ENCODE data around the gene DICER1.

Gene DICER1

GRCh38 chr14:95066427-95066986, 90.8 kb downstream of the DICER1 start:
- no peak for TF ChIP-seq CTCF (conservative IDR thresholded peaks at IDR 0.05; ENCODE audit: low read depth, low read length)
- Histone ChIP-seq H3K9ac (no peak overlapping the region), H3K27me3 (ENCODE audit: insufficient read depth, low read depth) (no peaks in the 10 kb centered on the region), H4K20me1 (ENCODE audit: insufficient read depth) (no peaks in the 10 kb centered on the region), H3K79me2 (ENCODE audit: insufficient read depth, low read depth) (no peaks in the 10 kb centered on the region), H3K27ac (no peak overlapping the region), H3K4me2 (no peak overlapping the region), H3K4me3 (IDR thresholded peaks at IDR 0.05; ENCODE audit: insufficient read depth, low read depth, low read length) (no peak overlapping the region), H3K36me3 (ENCODE audit: insufficient read depth) (no peaks in the 10 kb centered on the region), H2AFZ (ENCODE audit: low read depth) (no peak overlapping the region), H3K4me1 (ENCODE audit: low read depth, poor library complexity, severe bottlenecking) (no peaks in the 10 kb centered on the region)

- no peaks in the 10 kb centered on the region for H3K79me2 ChIP-seq (ENCODE audit: insufficient read depth, low read depth)
- H3K4me3 ChIP-seq (IDR thresholded peaks at IDR 0.05; ENCODE audit: insufficient read depth, low read depth, low read length): no peak overlapping the region
- no peak for TF ChIP-seq CTCF (conservative IDR thresholded peaks at IDR 0.05; ENCODE audit: low read depth, low read length)
- H3K9ac ChIP-seq: no peak overlapping the region
- H3K27me3 ChIP-seq (ENCODE audit: insufficient read depth, low read depth): no peaks in the 10 kb centered on the region
- no peak overlapping the region for H3K4me2 ChIP-seq
- H3K36me3 ChIP-seq (ENCODE audit: insufficient read depth): no peaks in the 10 kb centered on the region
- no peaks in the 10 kb centered on the region for H3K4me1 ChIP-seq (ENCODE audit: low read depth, poor library complexity, severe bottlenecking)
- no peak overlapping the region for H3K27ac ChIP-seq
- no peaks in the 10 kb centered on the region for H4K20me1 ChIP-seq (ENCODE audit: insufficient read depth)
- H2AFZ ChIP-seq (ENCODE audit: low read depth): no peak overlapping the region
Measured at GRCh38 chr14:95065411-95065810, 91.9 kb downstream of the DICER1 start.

- no peak overlapping the region for H3K9ac ChIP-seq
- no peak for TF ChIP-seq CTCF (conservative IDR thresholded peaks at IDR 0.05; ENCODE audit: low read depth, low read length)
- H2AFZ ChIP-seq (ENCODE audit: low read depth): no peak overlapping the region
- no peaks in the 10 kb centered on the region for H3K79me2 ChIP-seq (ENCODE audit: insufficient read depth, low read depth)
- H4K20me1 ChIP-seq (ENCODE audit: insufficient read depth): no peaks in the 10 kb centered on the region
- no peaks in the 10 kb centered on the region for H3K4me1 ChIP-seq (ENCODE audit: low read depth, poor library complexity, severe bottlenecking)
- H3K27ac ChIP-seq: no peak overlapping the region
- H3K4me3 ChIP-seq (IDR thresholded peaks at IDR 0.05; ENCODE audit: insufficient read depth, low read depth, low read length): no peak overlapping the region
- H3K36me3 ChIP-seq (ENCODE audit: insufficient read depth): no peaks in the 10 kb centered on the region
- no peak overlapping the region for H3K4me2 ChIP-seq
- no peaks in the 10 kb centered on the region for H3K27me3 ChIP-seq (ENCODE audit: insufficient read depth, low read depth)
Measured at GRCh38 chr14:95064734-95065133, 92.6 kb downstream of the DICER1 start.

GRCh38 chr14:95064256-95064655, 93.1 kb downstream of the DICER1 start:
- Histone ChIP-seq H3K9ac (no peak overlapping the region), H3K4me1 (ENCODE audit: low read depth, poor library complexity, severe bottlenecking) (no peaks in the 10 kb centered on the region)
- TF ChIP-seq CTCF (conservative IDR thresholded peaks at IDR 0.05; ENCODE audit: low read depth, low read length): no peak

More at GRCh38 chr14:95064256-95064655, 93.1 kb downstream of the DICER1 start:
- H3K4me2 ChIP-seq: no peak overlapping the region
- H3K36me3 ChIP-seq (ENCODE audit: insufficient read depth): no peaks in the 10 kb centered on the region
- no peaks in the 10 kb centered on the region for H3K27me3 ChIP-seq (ENCODE audit: insufficient read depth, low read depth)
- no peak overlapping the region for H3K27ac ChIP-seq
- no peaks in the 10 kb centered on the region for H3K79me2 ChIP-seq (ENCODE audit: insufficient read depth, low read depth)
- no peak overlapping the region for H2AFZ ChIP-seq (ENCODE audit: low read depth)
- H4K20me1 ChIP-seq (ENCODE audit: insufficient read depth): no peaks in the 10 kb centered on the region
- no peak overlapping the region for H3K4me3 ChIP-seq (IDR thresholded peaks at IDR 0.05; ENCODE audit: insufficient read depth, low read depth, low read length)

Measured in KMS-11 (cell line).